Upper lobe of right lung (tissue), 1 donor: Measurements from ENCODE around the gene PLAGL2. TPM values are rescaled to one million over a fixed set of nuclear protein-coding genes. Genes with fewer than 3 reads are reported as not detected.

Experiments used
- ATAC-seq: fragments of 200-7000 bp; cut with Tn5 transposase; one replicate; pipeline ENCODE4 v1.9.1; 2020; ENCODE audit warnings: mild to moderate bottlenecking, moderate library complexity
- DNase-seq: peaks from one replicate; pipeline ENCODE4 v3.0.0-alpha.2; 2020
- H3K27ac ChIP-seq: fragments of 200-600 bp; one replicate; pipeline ENCODE4 v1.8.0; 2022
- H3K27me3 ChIP-seq: fragments of 200-600 bp; one replicate; pipeline ENCODE4 v1.8.0; 2022; ENCODE audit warnings: mild to moderate bottlenecking
- H3K36me3 ChIP-seq: fragments of 200-600 bp; one replicate; pipeline ENCODE4 v1.8.0; 2022
- H3K4me1 ChIP-seq: fragments of 200-600 bp; one replicate; pipeline ENCODE4 v1.8.0; 2022
- H3K4me3 ChIP-seq: fragments of 200-600 bp; one replicate; pipeline ENCODE4 v1.8.0; 2022; ENCODE audit warnings: mild to moderate bottlenecking
- H3K9me3 ChIP-seq: fragments of 200-600 bp; one replicate; pipeline ENCODE4 v1.8.0; 2022
- CTCF ChIP-seq: fragments of 200-600 bp; IDR thresholded peaks from one replicate; pipeline ENCODE4 v1.8.0; 2022; ENCODE audit warnings: antibody characterized with exemption
- intact Hi-C: fragments of 100-400 bp; cut with DNase I; formaldehyde crosslinking; loops from one replicate; pipeline ENCODE4 v1.11.0; 2022
- total RNA-seq: library from RNA; stranded (reverse); fragmentation: NEBNext Ultra II Directional; extraction: Animal tissue kit (Norgen Biotek cat#: 25700); gene quantifications from one replicate; pipeline ENCODE4 v1.2.1, GENCODE V29; 2021
- donor health status: DM: no; HTN: yes; CAD: no; lungs with severe emphysema.

PLAGL2 gene
- total RNA-seq, 1 donor from 2014 or later, result 15.9 TPM

GRCh38 chr20:32190616-32191415 is 16.7 kb downstream of the PLAGL2 start:
- Histone ChIP-seq H3K27me3 (no peaks in the 10 kb centered on the region), H3K4me3 (peak overlapping the region; percentile 57), H3K36me3 (peaks cover 14% of the 10 kb centered on the region), H3K27ac (peak overlapping the region; percentile 84), H3K9me3 (no peaks in the 10 kb centered on the region), H3K4me1 (peaks cover 39% of the 10 kb centered on the region)
- ATAC-seq (no peak), DNase-seq (no peak)
- intact Hi-C loops, result no loop called here
- no peak for TF ChIP-seq CTCF

GRCh38 chr20:32189691-32190615 is 17.6 kb downstream of the PLAGL2 start:
- H3K4me1 ChIP-seq, result peaks cover 39% of the 10 kb centered on the region
- intact Hi-C loops, result no loop called here
- peak overlapping the region; percentile 57 for H3K4me3 ChIP-seq
- H3K27ac ChIP-seq, result peak overlapping the region; percentile 84
- DNase-seq (peak; percentile 74), ATAC-seq (peak; percentile 60)
- H3K36me3 ChIP-seq, result peaks cover 6% of the 10 kb centered on the region
- H3K9me3 ChIP-seq, result no peaks in the 10 kb centered on the region
- no peaks in the 10 kb centered on the region for H3K27me3 ChIP-seq
- TF ChIP-seq CTCF, result no peak

GRCh38 chr20:32189123-32189410 is 18.5 kb downstream of the PLAGL2 start:
- no peak for DNase-seq
- TF ChIP-seq CTCF, result no peak
- Histone ChIP-seq H3K4me3 (peak overlapping the region; percentile 57), H3K27me3 (no peaks in the 10 kb centered on the region), H3K27ac (no peak overlapping the region), H3K9me3 (no peaks in the 10 kb centered on the region), H3K4me1 (peaks cover 39% of the 10 kb centered on the region), H3K36me3 (no peaks in the 10 kb centered on the region)
- intact Hi-C loops, result no loop called here
- no peak for ATAC-seq

GRCh38 chr20:32188376-32189122 is 19.0 kb downstream of the PLAGL2 start:
- Histone ChIP-seq H3K4me3 (no peak overlapping the region), H3K27ac (no peak overlapping the region)

More at GRCh38 chr20:32188376-32189122, 19.0 kb downstream of the PLAGL2 start:
- no peaks in the 10 kb centered on the region for H3K9me3 ChIP-seq
- H3K4me1 ChIP-seq, result peaks cover 39% of the 10 kb centered on the region
- no peak for TF ChIP-seq CTCF
- H3K36me3 ChIP-seq, result no peaks in the 10 kb centered on the region
- no peak for ATAC-seq
- no peak for DNase-seq
- intact Hi-C loops, result no loop called here
- H3K27me3 ChIP-seq, result no peaks in the 10 kb centered on the region
